GM19452 (cell line): ENCODE results near the gene CACNA1B.

ENCODE experiments used
- ATAC-seq: cut with Tn5 transposase; IDR thresholded peaks from one replicate; pipeline ENCODE4 v1.9.1; 2021; ENCODE audit not compliant: unreplicated experiment

Gene CACNA1B

GRCh38 chr9:137959641-137960411 lies 82.2 kb downstream of the CACNA1B start:
- ATAC-seq: no peak

GRCh38 chr9:137960496-137960895 lies 82.9 kb downstream of the CACNA1B start:
- no peak for ATAC-seq

GRCh38 chr9:137963525-137963924 lies 85.9 kb downstream of the CACNA1B start:
- ATAC-seq: no peak

GRCh38 chr9:137965177-137965795 lies 87.7 kb downstream of the CACNA1B start:
- no peak for ATAC-seq

- no peak for ATAC-seq
These were observed 89.8 kb downstream of the CACNA1B start for GRCh38 chr9:137967280-137967953.

GRCh38 chr9:137968235-137968634 lies 90.7 kb downstream of the CACNA1B start:
- no peak for ATAC-seq

GRCh38 chr9:137969008-137969407 lies 91.4 kb downstream of the CACNA1B start:
- ATAC-seq: no peak

GRCh38 chr9:137969685-137970084 lies 92.1 kb downstream of the CACNA1B start:
- no peak for ATAC-seq

- ATAC-seq: no peak
These were observed 92.5 kb downstream of the CACNA1B start for GRCh38 chr9:137970098-137970497.

GRCh38 chr9:137970686-137971476 lies 93.3 kb downstream of the CACNA1B start:
- no peak for ATAC-seq

- ATAC-seq: no peak
These were observed 94.0 kb downstream of the CACNA1B start for GRCh38 chr9:137971477-137972138.

GRCh38 chr9:137972355-137972987 lies 94.9 kb downstream of the CACNA1B start:
- ATAC-seq: no peak

- ATAC-seq: no peak
These were observed 95.4 kb downstream of the CACNA1B start for GRCh38 chr9:137972988-137973470.

- ATAC-seq: no peak
These were observed 96.3 kb downstream of the CACNA1B start for GRCh38 chr9:137973829-137974416.

- no peak for ATAC-seq
These were observed 97.4 kb downstream of the CACNA1B start for GRCh38 chr9:137974746-137975526.

- no peak for ATAC-seq
These were observed 97.9 kb downstream of the CACNA1B start for GRCh38 chr9:137975527-137975913.

GRCh38 chr9:137975936-137976565 lies 98.5 kb downstream of the CACNA1B start:
- no peak for ATAC-seq

- ATAC-seq: no peak
These were observed 100.1 kb downstream of the CACNA1B start for GRCh38 chr9:137977571-137978261.
